ENCODE results near the gene CNEP1R1. TPM values are rescaled to one million over a fixed set of nuclear protein-coding genes. Genes with fewer than 3 reads are reported as not detected.

Gene CNEP1R1
- total RNA-seq, 1 donor from 2014 or later, result 26.1 TPM

DNA sequence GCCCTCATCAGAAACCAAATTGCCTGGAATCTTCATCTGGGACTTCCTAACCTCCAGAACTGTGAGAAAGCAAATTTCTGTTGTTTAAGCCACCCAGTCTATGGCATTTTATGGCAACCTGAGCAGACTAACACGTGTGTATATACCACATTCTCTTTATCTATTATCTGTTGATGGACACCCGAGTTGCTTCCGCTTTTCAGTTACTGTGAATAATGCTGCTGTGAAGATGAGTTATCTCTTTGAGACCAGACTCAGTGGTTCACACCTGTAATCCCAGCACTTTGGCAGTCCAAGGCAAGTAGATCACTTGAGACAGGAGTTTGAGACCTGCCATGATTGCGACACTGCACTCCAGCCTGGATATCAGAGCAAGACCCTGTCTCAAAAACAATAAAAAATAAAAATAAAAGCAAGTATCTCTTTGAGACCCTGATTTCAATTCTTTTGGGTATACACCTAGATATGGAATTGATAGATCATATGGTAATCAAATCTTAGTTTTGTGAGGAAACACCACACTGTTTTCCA lies 27.2 kb upstream of the CNEP1R1 start:
- H3K36me3 Mint-ChIP-seq, result no peaks in the 10 kb centered on the region
- no peak overlapping the region for H3K4me3 Mint-ChIP-seq
- H3K4me1 Mint-ChIP-seq (ENCODE audit: unreplicated experiment), result no peaks in the 10 kb centered on the region
- peaks cover 30% of the 10 kb centered on the region for H3K27me3 Mint-ChIP-seq
- TF ChIP-seq, protein P1, sequence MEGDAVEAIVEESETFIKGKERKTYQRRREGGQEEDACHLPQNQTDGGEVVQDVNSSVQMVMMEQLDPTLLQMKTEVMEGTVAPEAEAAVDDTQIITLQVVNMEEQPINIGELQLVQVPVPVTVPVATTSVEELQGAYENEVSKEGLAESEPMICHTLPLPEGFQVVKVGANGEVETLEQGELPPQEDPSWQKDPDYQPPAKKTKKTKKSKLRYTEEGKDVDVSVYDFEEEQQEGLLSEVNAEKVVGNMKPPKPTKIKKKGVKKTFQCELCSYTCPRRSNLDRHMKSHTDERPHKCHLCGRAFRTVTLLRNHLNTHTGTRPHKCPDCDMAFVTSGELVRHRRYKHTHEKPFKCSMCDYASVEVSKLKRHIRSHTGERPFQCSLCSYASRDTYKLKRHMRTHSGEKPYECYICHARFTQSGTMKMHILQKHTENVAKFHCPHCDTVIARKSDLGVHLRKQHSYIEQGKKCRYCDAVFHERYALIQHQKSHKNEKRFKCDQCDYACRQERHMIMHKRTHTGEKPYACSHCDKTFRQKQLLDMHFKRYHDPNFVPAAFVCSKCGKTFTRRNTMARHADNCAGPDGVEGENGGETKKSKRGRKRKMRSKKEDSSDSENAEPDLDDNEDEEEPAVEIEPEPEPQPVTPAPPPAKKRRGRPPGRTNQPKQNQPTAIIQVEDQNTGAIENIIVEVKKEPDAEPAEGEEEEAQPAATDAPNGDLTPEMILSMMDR (conservative IDR thresholded peaks at IDR 0.05), result no peak
- no peak overlapping the region for H3K27ac Mint-ChIP-seq
- no peaks in the 10 kb centered on the region for H3K9me3 Mint-ChIP-seq
- no peak for DNase-seq (ENCODE audit: extremely low spot score, unreplicated experiment)

DNA sequence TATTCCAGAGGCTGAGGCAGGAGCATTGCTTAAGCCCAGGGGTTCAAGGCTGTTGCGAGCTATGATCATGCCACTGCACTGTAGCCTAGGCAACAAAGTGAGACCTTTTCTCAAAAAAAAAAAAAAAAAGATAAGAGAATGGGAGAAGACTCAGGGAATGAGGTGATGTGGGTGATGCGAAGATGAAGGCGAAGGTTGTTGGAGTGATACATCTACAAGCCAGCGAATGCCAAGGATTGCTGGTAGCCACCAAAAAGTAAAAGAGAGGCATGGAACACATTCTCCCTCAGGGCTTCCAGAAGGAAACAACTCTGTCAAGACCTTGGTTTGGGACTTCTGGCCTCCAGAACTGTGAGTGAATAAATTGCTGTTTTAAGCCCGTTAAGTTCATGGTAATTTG lies 26.0 kb upstream of the CNEP1R1 start:
- Mint-ChIP-seq H3K27me3 (peaks cover 27% of the 10 kb centered on the region), H3K36me3 (no peaks in the 10 kb centered on the region), H3K27ac (no peak overlapping the region)

DNA sequence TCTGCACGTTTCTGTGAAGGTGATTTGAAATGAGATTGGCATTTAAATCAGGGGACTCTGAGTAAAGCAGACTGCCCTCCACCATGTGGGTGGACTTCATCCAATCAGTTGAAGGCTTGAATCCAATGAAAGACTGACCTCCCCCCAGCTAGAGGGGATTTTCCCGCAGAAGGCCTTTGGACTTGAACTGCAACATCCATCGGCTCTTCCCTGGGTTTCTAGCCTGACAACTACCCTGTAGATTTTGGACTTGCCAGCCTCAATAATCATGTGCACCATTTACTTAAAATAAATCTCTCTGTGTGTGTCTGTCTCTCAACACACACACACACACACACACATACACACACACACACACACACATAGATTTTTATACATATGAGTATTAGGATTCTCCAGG lies 23.9 kb upstream of the CNEP1R1 start:
- TF ChIP-seq, protein P1 (conservative IDR thresholded peaks at IDR 0.05), result no peak
- Mint-ChIP-seq H3K4me3 (no peak overlapping the region), H3K27me3 (peaks cover 20% of the 10 kb centered on the region), H3K4me1 (ENCODE audit: unreplicated experiment) (no peaks in the 10 kb centered on the region), H3K9me3 (no peaks in the 10 kb centered on the region), H3K27ac (no peak overlapping the region), H3K36me3 (no peaks in the 10 kb centered on the region)
- no peak for DNase-seq (ENCODE audit: extremely low spot score, unreplicated experiment)

More for the DNA sequence above, 26.0 kb upstream of the CNEP1R1 start:
- DNase-seq (ENCODE audit: extremely low spot score, unreplicated experiment), result no peak
- TF ChIP-seq, protein P1 (conservative IDR thresholded peaks at IDR 0.05), result no peak
- no peak overlapping the region for H3K4me3 Mint-ChIP-seq
- no peaks in the 10 kb centered on the region for H3K9me3 Mint-ChIP-seq
- H3K4me1 Mint-ChIP-seq (ENCODE audit: unreplicated experiment), result no peaks in the 10 kb centered on the region

DNA sequence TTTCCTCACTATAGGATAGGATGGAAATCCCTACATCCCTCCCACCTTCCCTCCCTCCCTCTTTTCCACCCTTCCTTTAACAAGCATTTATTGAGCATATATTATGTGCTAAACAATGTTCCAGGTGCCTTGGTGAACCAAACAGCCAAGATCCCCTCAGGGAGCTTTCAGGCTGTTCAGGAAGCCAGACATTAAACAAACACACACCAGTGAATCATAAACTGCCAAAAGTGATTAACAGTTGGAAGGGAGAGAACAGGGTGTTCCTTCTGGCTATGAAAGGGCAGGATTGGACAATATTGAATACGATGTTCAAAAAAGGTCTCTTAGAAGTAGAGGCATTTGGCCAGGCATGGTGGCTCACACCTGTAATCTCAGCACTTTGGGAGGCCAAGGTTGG lies 22.8 kb upstream of the CNEP1R1 start:
- H3K36me3 Mint-ChIP-seq, result no peaks in the 10 kb centered on the region
- no peak overlapping the region for H3K27ac Mint-ChIP-seq
- H3K4me3 Mint-ChIP-seq, result no peak overlapping the region
- peaks cover 18% of the 10 kb centered on the region for H3K27me3 Mint-ChIP-seq
- TF ChIP-seq, protein P1 (conservative IDR thresholded peaks at IDR 0.05), result no peak
- H3K4me1 Mint-ChIP-seq (ENCODE audit: unreplicated experiment), result no peaks in the 10 kb centered on the region
- no peak for DNase-seq (ENCODE audit: extremely low spot score, unreplicated experiment)
- no peaks in the 10 kb centered on the region for H3K9me3 Mint-ChIP-seq

DNA sequence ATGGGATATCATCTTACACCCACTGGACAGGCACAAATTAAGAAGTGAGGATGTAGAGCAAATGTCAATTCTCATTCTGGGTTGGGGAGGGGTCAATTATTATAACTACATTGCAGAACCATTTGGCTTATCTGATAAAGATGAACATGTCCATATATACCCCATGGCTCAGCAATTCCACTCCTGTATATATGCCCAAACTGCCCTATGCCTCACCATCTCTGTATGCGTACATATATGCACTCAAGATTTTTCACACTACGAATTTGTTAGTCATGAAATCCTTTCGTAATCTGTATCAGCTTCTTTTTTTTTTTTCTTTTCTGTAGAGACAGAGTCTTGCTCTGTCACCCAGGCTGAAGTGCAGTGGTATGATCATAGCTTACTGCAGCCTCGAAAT lies 20.8 kb upstream of the CNEP1R1 start:
- Mint-ChIP-seq H3K36me3 (no peaks in the 10 kb centered on the region), H3K4me3 (no peak overlapping the region), H3K27me3 (peaks cover 13% of the 10 kb centered on the region), H3K9me3 (no peaks in the 10 kb centered on the region), H3K4me1 (ENCODE audit: unreplicated experiment) (no peaks in the 10 kb centered on the region), H3K27ac (no peak overlapping the region)
- TF ChIP-seq, protein P1 (conservative IDR thresholded peaks at IDR 0.05), result no peak
- DNase-seq (ENCODE audit: extremely low spot score, unreplicated experiment), result no peak

DNA sequence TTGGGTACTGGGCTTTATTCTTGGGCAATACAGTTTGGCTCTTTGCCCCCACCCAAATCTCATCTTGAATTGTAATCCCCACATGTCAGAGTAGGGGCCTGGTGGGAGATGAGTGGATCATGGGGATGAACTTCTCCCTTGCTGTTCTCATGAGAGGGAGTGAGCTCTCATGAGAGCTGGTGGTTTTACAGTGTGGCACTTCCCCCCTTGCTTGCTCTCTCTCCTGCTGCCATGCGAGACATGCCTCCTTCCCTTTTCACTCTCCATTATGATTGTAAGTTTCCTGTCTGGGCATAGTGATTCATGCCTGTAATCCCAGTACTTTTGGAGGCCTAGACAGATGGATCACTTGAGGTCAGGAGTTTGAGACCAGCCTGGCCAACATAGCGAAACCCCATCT lies 18.1 kb upstream of the CNEP1R1 start:
- no peak overlapping the region for H3K4me3 Mint-ChIP-seq

More for the DNA sequence above, 18.1 kb upstream of the CNEP1R1 start:
- peaks cover 10% of the 10 kb centered on the region for H3K27me3 Mint-ChIP-seq
- no peak overlapping the region for H3K27ac Mint-ChIP-seq
- no peaks in the 10 kb centered on the region for H3K36me3 Mint-ChIP-seq
- TF ChIP-seq, protein P1 (conservative IDR thresholded peaks at IDR 0.05), result no peak
- DNase-seq (ENCODE audit: extremely low spot score, unreplicated experiment), result no peak
- H3K9me3 Mint-ChIP-seq, result no peaks in the 10 kb centered on the region
- no peaks in the 10 kb centered on the region for H3K4me1 Mint-ChIP-seq (ENCODE audit: unreplicated experiment)
